Measurements from ENCODE around the gene CHRM1.

Gene CHRM1

DNA sequence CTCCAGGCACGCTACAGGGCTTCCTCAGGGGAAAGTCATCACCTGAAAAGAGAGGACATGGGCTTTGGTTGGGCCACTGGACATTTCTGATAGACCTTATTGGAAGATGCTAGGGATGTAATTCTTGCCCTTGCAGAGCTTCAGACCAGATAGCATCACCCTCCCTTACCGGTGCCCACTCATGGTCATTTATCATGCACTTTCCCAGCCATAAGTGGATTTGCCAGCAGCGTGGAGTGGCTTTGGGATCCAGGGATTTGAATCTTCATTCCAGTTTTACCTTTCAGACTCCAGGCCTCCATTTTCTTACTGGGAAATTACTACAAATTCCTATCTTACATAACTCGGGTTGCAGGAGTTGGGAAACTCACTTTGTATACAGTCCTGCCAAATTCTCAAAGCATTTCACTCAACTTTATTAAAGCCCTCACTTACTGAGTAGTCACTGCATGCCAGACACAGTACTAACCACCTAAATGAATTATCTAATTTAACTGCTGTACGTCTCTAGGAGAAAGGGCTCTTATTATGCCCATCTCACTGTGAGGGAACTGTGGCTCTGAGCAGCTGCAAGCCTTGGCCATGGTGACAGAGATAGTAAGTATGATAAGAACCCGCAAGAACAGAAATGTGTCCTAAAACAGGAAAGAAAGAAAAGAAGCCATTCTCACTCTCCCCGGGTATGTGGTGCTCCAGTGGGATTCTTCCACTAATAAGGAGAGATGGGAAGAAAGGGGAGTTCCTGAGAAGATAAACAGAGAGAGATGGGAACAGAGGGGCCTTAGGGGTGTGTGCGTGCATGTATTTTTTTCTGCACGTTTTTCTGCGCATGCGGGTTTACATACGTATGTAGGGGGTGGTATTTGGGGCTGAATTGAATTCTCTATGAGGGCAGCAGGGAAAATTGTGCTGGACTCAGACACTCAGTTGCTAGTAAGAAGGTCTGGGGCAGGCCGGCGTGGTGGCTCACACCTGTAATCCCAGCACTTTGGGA lies 9.7 kb downstream of the CHRM1 start:
- H3K4me3 ChIP-seq (ENCODE audit: low read length): no peak overlapping the region
- DNase-seq (ENCODE audit: low read depth): no peak
- TF ChIP-seq, protein P1, sequence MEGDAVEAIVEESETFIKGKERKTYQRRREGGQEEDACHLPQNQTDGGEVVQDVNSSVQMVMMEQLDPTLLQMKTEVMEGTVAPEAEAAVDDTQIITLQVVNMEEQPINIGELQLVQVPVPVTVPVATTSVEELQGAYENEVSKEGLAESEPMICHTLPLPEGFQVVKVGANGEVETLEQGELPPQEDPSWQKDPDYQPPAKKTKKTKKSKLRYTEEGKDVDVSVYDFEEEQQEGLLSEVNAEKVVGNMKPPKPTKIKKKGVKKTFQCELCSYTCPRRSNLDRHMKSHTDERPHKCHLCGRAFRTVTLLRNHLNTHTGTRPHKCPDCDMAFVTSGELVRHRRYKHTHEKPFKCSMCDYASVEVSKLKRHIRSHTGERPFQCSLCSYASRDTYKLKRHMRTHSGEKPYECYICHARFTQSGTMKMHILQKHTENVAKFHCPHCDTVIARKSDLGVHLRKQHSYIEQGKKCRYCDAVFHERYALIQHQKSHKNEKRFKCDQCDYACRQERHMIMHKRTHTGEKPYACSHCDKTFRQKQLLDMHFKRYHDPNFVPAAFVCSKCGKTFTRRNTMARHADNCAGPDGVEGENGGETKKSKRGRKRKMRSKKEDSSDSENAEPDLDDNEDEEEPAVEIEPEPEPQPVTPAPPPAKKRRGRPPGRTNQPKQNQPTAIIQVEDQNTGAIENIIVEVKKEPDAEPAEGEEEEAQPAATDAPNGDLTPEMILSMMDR (conservative IDR thresholded peaks at IDR 0.05; ENCODE audit: low read depth, low read length): no peak

DNA sequence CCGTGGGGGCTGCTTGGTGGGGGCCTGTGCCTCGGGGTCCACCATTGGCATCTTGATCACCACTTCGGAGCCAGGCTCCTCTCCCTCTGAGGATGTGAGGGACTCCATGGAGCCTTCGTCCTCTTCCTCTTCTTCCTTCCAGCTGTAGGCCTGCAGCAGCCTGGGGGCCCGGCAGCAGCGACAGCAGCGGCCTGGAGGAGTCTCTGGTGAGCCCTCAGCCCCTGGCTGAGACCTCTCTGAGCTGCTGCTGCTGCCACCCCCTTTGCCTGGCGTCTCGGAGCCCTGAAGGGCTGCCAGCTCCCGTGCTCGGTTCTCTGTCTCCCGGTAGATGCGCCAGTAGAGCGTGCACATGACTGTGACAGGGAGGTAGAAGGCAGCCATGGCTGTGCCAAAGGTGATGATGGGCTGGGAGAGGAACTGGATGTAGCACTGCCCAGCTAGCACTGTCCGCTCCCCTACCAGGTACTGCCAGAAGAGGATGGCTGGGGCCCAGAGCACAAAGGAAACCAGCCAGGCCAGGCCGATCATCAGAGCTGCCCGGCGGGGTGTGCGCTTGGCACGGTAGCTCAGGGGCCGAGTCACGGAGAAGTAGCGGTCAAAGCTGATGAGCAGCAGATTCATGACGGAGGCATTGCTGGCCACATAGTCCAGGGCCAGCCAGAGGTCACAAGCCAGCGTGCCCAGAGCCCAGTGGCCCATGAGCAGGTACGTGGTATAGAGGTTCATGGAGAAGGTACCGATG lies 10.9 kb downstream of the CHRM1 start:
- DNase-seq (ENCODE audit: low read depth): no peak
- H3K4me3 ChIP-seq (ENCODE audit: low read length): no peak overlapping the region
- TF ChIP-seq, protein P1 (conservative IDR thresholded peaks at IDR 0.05; ENCODE audit: low read depth, low read length): no peak

DNA sequence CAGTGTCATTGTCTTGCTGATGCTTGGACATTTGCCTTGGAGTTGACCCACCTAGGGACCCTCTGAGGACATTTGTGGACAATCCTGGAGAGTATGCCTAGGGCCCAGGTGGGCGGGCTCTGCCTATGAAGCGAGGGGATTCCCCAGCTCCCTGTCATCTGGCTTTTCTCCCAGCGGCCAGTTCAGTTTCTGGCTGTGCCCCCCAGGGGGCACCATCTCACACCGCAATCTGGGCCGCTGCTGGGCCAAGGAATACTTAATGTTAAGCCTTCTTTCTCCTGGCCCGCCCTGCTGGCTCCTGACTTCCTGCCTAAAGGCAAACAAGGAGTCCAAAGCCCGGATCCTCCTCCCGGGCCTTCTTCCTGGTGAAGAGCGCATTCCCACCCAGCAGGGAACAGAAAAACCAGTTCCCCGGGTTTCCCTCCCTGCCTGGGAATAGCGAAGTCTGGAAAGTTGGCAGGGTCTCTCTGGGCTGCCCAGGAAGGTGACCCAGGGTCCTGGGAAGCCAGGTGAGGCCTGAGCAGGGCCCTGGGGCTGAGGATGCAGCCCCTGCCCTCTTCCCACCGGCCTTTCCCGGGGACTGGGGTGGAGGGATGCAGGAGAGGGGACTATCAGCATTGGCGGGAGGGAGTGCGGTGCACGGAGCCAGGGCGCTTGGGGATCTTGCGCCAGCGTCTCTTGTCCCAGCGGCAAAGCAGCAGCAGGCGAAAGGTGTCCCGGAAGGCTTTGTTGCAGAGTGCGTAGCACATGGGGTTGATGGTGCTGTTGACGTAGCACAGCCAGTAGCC lies 11.9 kb downstream of the CHRM1 start:
- no peak for DNase-seq (ENCODE audit: low read depth)
- H3K4me3 ChIP-seq (ENCODE audit: low read length): no peak overlapping the region
- TF ChIP-seq, protein P1 (conservative IDR thresholded peaks at IDR 0.05; ENCODE audit: low read depth, low read length): peak; percentile 85

DNA sequence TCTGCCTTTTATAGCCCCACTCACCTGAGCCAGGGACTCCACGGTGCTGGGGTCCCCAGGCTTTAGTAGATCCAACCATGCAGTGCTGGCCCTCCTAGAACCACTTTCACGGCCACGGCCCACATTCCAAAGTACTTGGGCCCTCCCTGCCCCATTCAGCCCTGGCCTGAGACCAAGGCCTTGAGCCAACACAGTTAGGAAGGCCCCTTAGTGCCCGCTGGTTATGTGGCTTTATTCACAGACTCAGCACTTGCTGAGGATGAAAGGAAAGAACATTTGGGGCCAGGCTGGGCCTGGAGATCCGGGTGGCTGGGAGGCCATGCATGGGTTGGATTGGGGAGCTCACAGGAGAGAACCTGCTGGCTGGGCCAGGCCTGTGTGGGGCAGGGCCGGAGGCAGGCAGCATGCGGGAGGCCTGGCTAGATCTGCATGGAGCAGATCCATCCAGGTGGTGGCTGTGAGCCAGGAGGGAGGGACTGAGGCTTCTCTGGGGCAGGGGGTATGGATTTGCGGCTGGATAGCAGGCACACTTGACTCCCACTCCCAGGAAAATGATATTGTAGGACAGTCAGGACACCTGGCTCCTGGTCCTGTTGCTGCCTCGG lies 12.6 kb downstream of the CHRM1 start:
- H3K4me3 ChIP-seq (ENCODE audit: low read length): no peak overlapping the region
- DNase-seq (ENCODE audit: low read depth): no peak
- TF ChIP-seq, protein P1 (conservative IDR thresholded peaks at IDR 0.05; ENCODE audit: low read depth, low read length): no peak

DNA sequence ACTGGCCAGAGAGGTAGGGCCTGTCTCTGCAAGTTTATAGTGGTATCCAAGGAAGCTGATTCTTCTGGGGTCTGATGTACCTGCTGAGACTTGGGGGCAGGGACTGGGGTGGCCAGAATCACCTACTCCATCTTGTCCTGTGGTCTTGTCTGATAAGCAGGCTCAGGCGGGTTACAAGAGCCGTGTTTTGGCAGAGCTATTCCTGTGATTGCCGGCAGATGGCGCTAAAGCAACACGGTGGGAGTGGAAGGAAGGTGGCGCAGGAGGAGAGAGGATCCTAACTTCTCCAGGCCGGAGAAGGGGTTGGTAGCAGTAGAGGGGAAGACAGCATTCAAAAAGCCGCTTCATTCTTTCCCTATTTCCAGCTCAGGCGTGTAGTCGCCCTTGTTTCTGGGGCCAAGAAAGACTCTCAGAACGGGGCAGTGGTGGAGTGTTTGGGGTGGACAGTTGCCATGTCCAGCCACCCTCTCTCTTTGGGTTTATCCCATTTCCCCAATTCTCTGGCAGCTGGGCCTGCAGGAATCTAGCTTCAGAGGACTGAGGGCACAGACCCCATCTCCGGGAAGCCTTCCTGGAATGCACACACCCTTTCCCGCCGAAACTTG lies 15.1 kb downstream of the CHRM1 start:
- no peak for DNase-seq (ENCODE audit: low read depth)
- H3K4me3 ChIP-seq (ENCODE audit: low read length): no peak overlapping the region
- TF ChIP-seq, protein P1 (conservative IDR thresholded peaks at IDR 0.05; ENCODE audit: low read depth, low read length): peak; percentile 100

DNA sequence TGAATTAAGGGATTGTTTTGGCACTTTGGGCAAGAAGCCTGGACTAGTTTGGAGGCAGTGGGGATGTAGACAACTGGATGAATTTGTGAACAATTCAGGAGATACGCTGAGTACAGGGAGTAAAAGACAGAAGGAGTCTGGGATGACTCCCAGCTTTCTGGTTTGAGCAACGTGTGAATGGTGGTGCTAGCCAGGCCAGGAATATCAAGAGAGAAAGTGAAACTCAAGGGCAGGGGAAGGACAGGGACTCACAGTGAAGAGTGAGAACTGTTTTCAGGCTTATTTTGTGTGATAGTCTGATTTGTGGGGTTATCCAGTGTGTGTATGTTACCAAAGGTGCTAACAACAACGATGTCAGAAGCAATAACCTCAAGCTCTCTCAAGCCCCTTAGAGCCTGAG lies 15.9 kb downstream of the CHRM1 start:
- H3K4me3 ChIP-seq (ENCODE audit: low read length): no peak overlapping the region
- TF ChIP-seq, protein P1 (conservative IDR thresholded peaks at IDR 0.05; ENCODE audit: low read depth, low read length): no peak
- DNase-seq (ENCODE audit: low read depth): no peak

All from retinal pigment epithelial cell (primary cell).